Activated naive CD4-positive, alpha-beta T cell treated with anti-CD3 and anti-CD28 coated beads, Interleukin-2, amount 10 ng/mL, durations not matched to agents 7 days and 5 days (primary cell): Measurements from ENCODE around the gene LARGE1.

ENCODE experiments used
- CTCF ChIA-PET: fragments of 350-600 bp; sonication (Branson Sonifier 250); formaldehyde crosslinking; loops from one replicate; lab custom pipeline; 2021; ENCODE audit warnings: antibody characterized with exemption; lab: Charles Lee
- DNase-seq: peaks from one replicate; pipeline ENCODE4 v3.0.0-alpha.2; 2020
- H3K27ac Mint-ChIP-seq: one replicate; pipeline ENCODE4 v1.8.0; 2021; ENCODE audit warnings: mild to moderate bottlenecking, moderate library complexity, mixed read lengths
- H3K27me3 Mint-ChIP-seq: one replicate; pipeline ENCODE4 v1.8.0; 2021; ENCODE audit warnings: mild to moderate bottlenecking, mixed read lengths
- H3K36me3 Mint-ChIP-seq: one replicate; pipeline ENCODE4 v1.8.0; 2021; ENCODE audit warnings: mixed read lengths
- H3K4me1 Mint-ChIP-seq: one replicate; pipeline ENCODE4 v1.8.0; 2021; ENCODE audit warnings: mixed read lengths
- H3K4me3 Mint-ChIP-seq: one replicate; pipeline ENCODE4 v1.8.0; 2021; ENCODE audit warnings: mild to moderate bottlenecking, moderate library complexity, mixed read lengths
- H3K9me3 Mint-ChIP-seq: one replicate; pipeline ENCODE4 v1.8.0; 2021; ENCODE audit warnings: mixed read lengths

The LARGE1 gene

GRCh38 chr22:33654173-33654895, 265.9 kb downstream of the LARGE1 start:
- CTCF ChIA-PET: no interaction called here
- Mint-ChIP-seq H3K4me3 (no peak overlapping the region), H3K9me3 (peaks cover 46% of the 10 kb centered on the region), H3K36me3 (no peaks in the 10 kb centered on the region), H3K27me3 (no peaks in the 10 kb centered on the region), H3K4me1 (no peaks in the 10 kb centered on the region), H3K27ac (no peak overlapping the region)
- DNase-seq: no peak

- Mint-ChIP-seq H3K27me3 (no peaks in the 10 kb centered on the region), H3K9me3 (peaks cover 50% of the 10 kb centered on the region), H3K4me1 (no peaks in the 10 kb centered on the region), H3K36me3 (no peaks in the 10 kb centered on the region), H3K27ac (no peak overlapping the region), H3K4me3 (no peak overlapping the region)
- CTCF ChIA-PET: no interaction called here
- no peak for DNase-seq
Measured at GRCh38 chr22:33653532-33654063, 266.7 kb downstream of the LARGE1 start.

GRCh38 chr22:33652615-33653014, 267.7 kb downstream of the LARGE1 start:
- CTCF ChIA-PET: no interaction called here
- Mint-ChIP-seq H3K27ac (no peak overlapping the region), H3K36me3 (no peaks in the 10 kb centered on the region), H3K4me1 (no peaks in the 10 kb centered on the region), H3K4me3 (no peak overlapping the region), H3K27me3 (no peaks in the 10 kb centered on the region), H3K9me3 (peaks cover 48% of the 10 kb centered on the region)
- no peak for DNase-seq

- no peak for DNase-seq
- CTCF ChIA-PET: no interaction called here
- no peaks in the 10 kb centered on the region for H3K27me3 Mint-ChIP-seq
- peaks cover 45% of the 10 kb centered on the region for H3K9me3 Mint-ChIP-seq
- no peak overlapping the region for H3K4me3 Mint-ChIP-seq
- H3K27ac Mint-ChIP-seq: no peak overlapping the region
- no peaks in the 10 kb centered on the region for H3K36me3 Mint-ChIP-seq
- no peaks in the 10 kb centered on the region for H3K4me1 Mint-ChIP-seq
Measured at GRCh38 chr22:33650244-33650643, 270.0 kb downstream of the LARGE1 start.

- H3K4me3 Mint-ChIP-seq: no peak overlapping the region
- CTCF ChIA-PET: no interaction called here
- no peak overlapping the region for H3K27ac Mint-ChIP-seq
- no peaks in the 10 kb centered on the region for H3K27me3 Mint-ChIP-seq
- no peaks in the 10 kb centered on the region for H3K36me3 Mint-ChIP-seq
- no peak for DNase-seq
- H3K4me1 Mint-ChIP-seq: no peaks in the 10 kb centered on the region
- H3K9me3 Mint-ChIP-seq: peaks cover 40% of the 10 kb centered on the region
Measured at GRCh38 chr22:33648478-33648877, 271.8 kb downstream of the LARGE1 start.

- Mint-ChIP-seq H3K9me3 (peaks cover 27% of the 10 kb centered on the region), H3K27ac (no peak overlapping the region), H3K27me3 (no peaks in the 10 kb centered on the region), H3K4me3 (no peak overlapping the region), H3K36me3 (no peaks in the 10 kb centered on the region), H3K4me1 (no peaks in the 10 kb centered on the region)
- no peak for DNase-seq
- CTCF ChIA-PET: no interaction called here
Measured at GRCh38 chr22:33640900-33641299, 279.4 kb downstream of the LARGE1 start.

- CTCF ChIA-PET: no interaction called here
- H3K9me3 Mint-ChIP-seq: peaks cover 19% of the 10 kb centered on the region
- H3K4me1 Mint-ChIP-seq: no peaks in the 10 kb centered on the region
- no peaks in the 10 kb centered on the region for H3K36me3 Mint-ChIP-seq
- H3K27ac Mint-ChIP-seq: no peak overlapping the region
- no peak for DNase-seq
- no peaks in the 10 kb centered on the region for H3K27me3 Mint-ChIP-seq
- H3K4me3 Mint-ChIP-seq: no peak overlapping the region
Measured at GRCh38 chr22:33639588-33640254, 280.6 kb downstream of the LARGE1 start.

GRCh38 chr22:33635766-33636165, 284.5 kb downstream of the LARGE1 start:
- CTCF ChIA-PET: no interaction called here
- H3K36me3 Mint-ChIP-seq: no peaks in the 10 kb centered on the region
- no peaks in the 10 kb centered on the region for H3K4me1 Mint-ChIP-seq
- peaks cover 29% of the 10 kb centered on the region for H3K9me3 Mint-ChIP-seq
- H3K27me3 Mint-ChIP-seq: no peaks in the 10 kb centered on the region
- no peak for DNase-seq
- H3K4me3 Mint-ChIP-seq: no peak overlapping the region
- H3K27ac Mint-ChIP-seq: no peak overlapping the region

- H3K27ac Mint-ChIP-seq: no peak overlapping the region
- no peak overlapping the region for H3K4me3 Mint-ChIP-seq
- no peaks in the 10 kb centered on the region for H3K4me1 Mint-ChIP-seq
- CTCF ChIA-PET: no interaction called here
- no peak for DNase-seq
- H3K36me3 Mint-ChIP-seq: no peaks in the 10 kb centered on the region
- H3K9me3 Mint-ChIP-seq: peaks cover 34% of the 10 kb centered on the region
- H3K27me3 Mint-ChIP-seq: no peaks in the 10 kb centered on the region
Measured at GRCh38 chr22:33631777-33632176, 288.5 kb downstream of the LARGE1 start.

GRCh38 chr22:33625959-33626358, 294.3 kb downstream of the LARGE1 start:
- no peak for DNase-seq
- H3K4me1 Mint-ChIP-seq: no peaks in the 10 kb centered on the region
- H3K9me3 Mint-ChIP-seq: peaks cover 30% of the 10 kb centered on the region
- no peaks in the 10 kb centered on the region for H3K36me3 Mint-ChIP-seq
- H3K27ac Mint-ChIP-seq: no peak overlapping the region
- no peak overlapping the region for H3K4me3 Mint-ChIP-seq
- H3K27me3 Mint-ChIP-seq: no peaks in the 10 kb centered on the region
- CTCF ChIA-PET: no interaction called here

GRCh38 chr22:33620085-33620484, 300.2 kb downstream of the LARGE1 start:
- no peaks in the 10 kb centered on the region for H3K4me1 Mint-ChIP-seq
- peaks cover 11% of the 10 kb centered on the region for H3K9me3 Mint-ChIP-seq
- DNase-seq: no peak
- no peaks in the 10 kb centered on the region for H3K36me3 Mint-ChIP-seq
- CTCF ChIA-PET: no interaction called here
- no peak overlapping the region for H3K4me3 Mint-ChIP-seq
- no peaks in the 10 kb centered on the region for H3K27me3 Mint-ChIP-seq
- H3K27ac Mint-ChIP-seq: no peak overlapping the region

GRCh38 chr22:33606504-33606903, 313.8 kb downstream of the LARGE1 start:
- no peak overlapping the region for H3K4me3 Mint-ChIP-seq
- H3K9me3 Mint-ChIP-seq: peaks cover 35% of the 10 kb centered on the region
- CTCF ChIA-PET: no interaction called here

GRCh38 chr22:33605666-33606065, 314.6 kb downstream of the LARGE1 start:
- Mint-ChIP-seq H3K36me3 (no peaks in the 10 kb centered on the region), H3K4me1 (no peaks in the 10 kb centered on the region), H3K9me3 (peaks cover 39% of the 10 kb centered on the region), H3K27ac (no peak overlapping the region), H3K4me3 (no peak overlapping the region), H3K27me3 (no peaks in the 10 kb centered on the region)
- DNase-seq: no peak
- CTCF ChIA-PET: no interaction called here

More at GRCh38 chr22:33606504-33606903, 313.8 kb downstream of the LARGE1 start:
- no peak overlapping the region for H3K27ac Mint-ChIP-seq
- DNase-seq: no peak
- H3K36me3 Mint-ChIP-seq: no peaks in the 10 kb centered on the region
- no peaks in the 10 kb centered on the region for H3K4me1 Mint-ChIP-seq
- H3K27me3 Mint-ChIP-seq: no peaks in the 10 kb centered on the region

- Mint-ChIP-seq H3K27ac (no peak overlapping the region), H3K4me1 (no peaks in the 10 kb centered on the region), H3K9me3 (peaks cover 41% of the 10 kb centered on the region), H3K36me3 (no peaks in the 10 kb centered on the region), H3K4me3 (no peak overlapping the region), H3K27me3 (no peaks in the 10 kb centered on the region)
- DNase-seq: no peak
- CTCF ChIA-PET: no interaction called here
Measured at GRCh38 chr22:33605221-33605620, 315.1 kb downstream of the LARGE1 start.

GRCh38 chr22:33601062-33601461, 319.2 kb downstream of the LARGE1 start:
- CTCF ChIA-PET: no interaction called here
- H3K36me3 Mint-ChIP-seq: no peaks in the 10 kb centered on the region

More at GRCh38 chr22:33601062-33601461, 319.2 kb downstream of the LARGE1 start:
- no peaks in the 10 kb centered on the region for H3K4me1 Mint-ChIP-seq
- no peak overlapping the region for H3K27ac Mint-ChIP-seq
- no peak overlapping the region for H3K4me3 Mint-ChIP-seq
- DNase-seq: no peak
- no peaks in the 10 kb centered on the region for H3K27me3 Mint-ChIP-seq
- peaks cover 36% of the 10 kb centered on the region for H3K9me3 Mint-ChIP-seq
